ENCODE results near the gene USP20.
A peak's percentile ranks its signal among the peaks of the same experiment; 100 is the strongest.

Gene USP20

DNA sequence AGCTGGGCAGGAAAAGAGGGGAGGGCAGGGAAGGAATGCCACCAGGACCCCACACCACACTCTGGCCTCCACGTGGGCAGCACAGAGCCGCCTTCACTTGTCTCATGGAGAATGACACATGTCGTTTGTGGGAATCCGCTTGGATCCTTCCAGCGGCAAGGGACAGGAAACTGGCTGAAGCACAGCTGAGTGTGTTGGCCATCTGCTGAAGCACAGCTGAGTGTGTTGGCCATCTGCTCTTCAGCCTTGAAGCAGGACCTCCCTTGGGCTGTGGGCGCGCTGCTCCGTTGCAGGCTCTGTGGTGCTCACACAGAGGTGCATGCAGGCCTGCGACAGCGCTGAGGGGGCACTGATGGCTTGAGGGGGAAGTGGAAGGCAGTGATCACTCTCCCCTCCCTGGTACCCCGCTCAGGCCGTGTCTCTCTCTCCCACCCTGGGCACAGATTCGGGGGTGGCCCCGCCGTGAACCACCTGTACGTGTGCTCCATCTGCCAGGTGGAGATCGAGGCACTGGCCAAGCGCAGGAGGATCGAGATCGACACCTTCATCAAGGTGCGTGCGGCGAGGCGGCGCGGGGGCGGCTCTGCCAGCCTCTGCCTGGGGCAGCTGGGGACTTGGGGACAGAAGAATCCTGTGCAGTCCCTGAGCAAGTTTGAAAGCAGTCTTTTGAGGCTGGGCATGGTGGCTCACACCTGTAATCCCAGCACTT is 40.6 kb downstream of the USP20 start:
- no peak for DNase-seq (ENCODE audit: low spot score)

- DNase-seq (ENCODE audit: low spot score), result no peak
These were observed 41.6 kb downstream of the USP20 start for GRCh38 chr9:129876815-129877214.

GRCh38 chr9:129878291-129878690 is 43.0 kb downstream of the USP20 start:
- DNase-seq (ENCODE audit: low spot score), result no peak

- DNase-seq (ENCODE audit: low spot score), result no peak
These were observed 43.9 kb downstream of the USP20 start for GRCh38 chr9:129879103-129879699.

DNA sequence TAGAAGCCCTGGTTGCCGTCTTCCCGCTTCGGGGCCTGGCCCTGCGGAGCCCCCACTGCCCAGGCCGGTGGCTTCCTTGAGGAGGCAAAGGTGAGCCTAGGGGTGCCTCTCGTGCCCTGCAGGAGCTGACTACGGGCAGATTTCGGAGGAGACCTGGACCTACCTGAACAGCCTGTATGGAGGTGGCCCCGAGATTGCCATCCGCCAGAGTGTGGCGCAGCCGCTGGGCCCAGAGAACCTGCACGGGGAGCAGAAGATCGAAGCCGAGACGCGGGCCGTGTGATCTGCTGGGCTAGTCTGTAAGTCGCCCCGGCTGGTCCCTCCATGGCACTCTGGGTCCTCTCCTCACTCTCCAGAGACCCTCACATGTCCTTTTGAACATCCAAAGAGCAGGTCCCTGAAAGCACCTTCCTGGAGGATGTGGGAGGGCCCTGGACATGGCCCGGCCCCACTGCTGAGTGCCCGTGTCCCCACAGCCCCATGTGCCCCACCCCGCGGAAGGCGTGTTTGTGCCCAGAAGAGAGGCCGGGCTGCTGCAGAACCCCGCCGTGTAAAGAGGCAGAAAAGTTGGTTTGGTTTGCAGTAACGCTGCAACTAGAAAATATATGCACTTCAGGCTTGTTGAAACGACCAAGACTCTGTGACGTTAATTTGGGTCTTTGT is 44.9 kb downstream of the USP20 start:
- DNase-seq (ENCODE audit: low spot score), result no peak

DNA sequence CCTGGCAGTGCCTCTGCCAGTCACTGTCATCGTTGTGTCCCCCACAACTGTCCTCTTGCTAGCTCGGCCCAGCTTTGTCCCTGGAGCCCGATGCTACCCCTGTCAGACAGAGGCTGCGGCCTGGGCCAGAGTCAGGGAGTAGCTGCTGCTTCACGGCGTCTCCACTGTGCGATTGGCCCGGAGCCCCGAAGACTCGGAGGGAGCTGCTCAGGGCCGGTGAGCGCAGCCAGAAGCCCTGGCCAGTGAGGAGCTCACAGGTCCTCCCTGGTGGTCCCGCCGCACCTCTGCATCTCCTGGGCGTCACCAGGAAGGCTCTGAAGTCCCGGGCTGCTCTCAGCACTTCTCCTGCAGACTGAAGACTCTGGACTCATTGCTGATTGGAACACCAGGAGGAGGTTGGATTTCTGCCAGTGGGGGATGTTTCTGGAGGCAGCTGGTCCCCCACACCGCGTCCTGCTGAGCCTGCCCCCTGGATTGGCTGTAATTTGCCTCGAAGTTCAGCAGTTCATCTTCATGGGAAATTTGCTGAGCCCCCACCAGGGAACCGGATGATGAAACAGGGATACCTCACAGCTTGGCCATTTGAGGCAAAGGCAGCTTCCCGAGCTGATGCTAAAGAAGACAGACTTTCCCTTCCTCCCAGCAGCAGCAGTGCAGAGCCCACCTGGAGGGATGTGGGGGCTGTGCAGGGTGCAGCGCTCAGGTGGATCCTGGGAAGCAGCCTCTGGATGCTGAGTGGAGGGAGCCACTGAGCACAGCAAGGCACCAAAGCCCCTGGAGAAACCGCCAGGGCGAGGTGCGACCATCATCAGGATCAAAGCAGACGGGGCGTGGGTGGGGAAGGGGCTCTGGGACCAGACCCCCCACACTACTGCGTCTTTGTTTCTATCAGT is 45.6 kb downstream of the USP20 start:
- no peak for DNase-seq (ENCODE audit: low spot score)

GRCh38 chr9:129881547-129882324 is 46.5 kb downstream of the USP20 start:
- no peak for DNase-seq (ENCODE audit: low spot score)

GRCh38 chr9:129884220-129885017 is 49.2 kb downstream of the USP20 start:
- peak; percentile 86 for DNase-seq (ENCODE audit: low spot score)

GRCh38 chr9:129885018-129885669 is 49.9 kb downstream of the USP20 start:
- DNase-seq (ENCODE audit: low spot score), result peak; percentile 84

GRCh38 chr9:129885670-129886106 is 50.4 kb downstream of the USP20 start:
- peak; percentile 95 for DNase-seq (ENCODE audit: low spot score)

DNA sequence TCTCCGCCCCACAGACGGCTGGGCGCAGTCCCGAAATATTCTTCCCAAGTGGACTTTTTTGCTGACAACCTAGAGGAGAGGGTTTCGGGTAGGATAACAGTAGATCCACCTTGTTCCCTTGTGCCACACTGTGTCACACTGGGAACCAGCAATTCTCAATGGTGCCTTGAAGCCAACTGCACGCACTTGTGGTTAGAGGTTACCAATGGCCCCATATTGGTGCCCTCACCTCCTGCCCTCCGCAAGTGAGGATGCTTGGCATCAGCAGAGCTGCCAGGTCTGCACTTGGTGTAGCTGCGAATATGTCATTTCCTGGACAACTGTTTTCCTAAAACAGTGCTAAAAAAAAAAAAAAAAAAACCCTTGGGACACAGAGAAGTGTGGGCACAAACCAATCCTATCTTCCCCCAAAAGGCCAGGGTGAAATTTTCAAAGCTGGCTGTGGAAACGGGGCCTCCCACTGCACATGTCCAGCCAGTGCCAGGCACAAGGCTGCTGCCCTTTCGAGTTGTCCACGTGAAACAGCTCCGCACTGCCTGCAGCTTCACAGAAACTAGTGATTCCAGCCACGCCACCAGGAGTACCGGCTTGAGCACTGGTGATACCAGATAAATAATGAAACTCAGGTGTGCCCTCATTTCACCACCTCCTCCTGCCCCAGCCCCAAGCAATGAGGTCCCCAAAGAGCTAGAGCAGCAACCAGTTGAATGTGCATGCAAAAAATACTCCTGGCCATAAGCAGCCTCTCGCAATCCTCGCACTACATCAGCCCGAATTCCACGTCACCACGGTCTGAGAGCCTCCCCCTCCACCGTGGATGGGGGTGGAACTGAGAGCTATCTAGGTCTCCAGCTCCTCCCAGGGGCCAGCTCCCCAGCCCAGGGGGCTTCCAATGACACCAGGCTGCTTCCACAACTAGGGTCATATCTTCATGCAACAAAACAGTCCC is 51.2 kb downstream of the USP20 start:
- DNase-seq (ENCODE audit: low spot score), result no peak

GRCh38 chr9:129887334-129888292 is 52.4 kb downstream of the USP20 start:
- no peak for DNase-seq (ENCODE audit: low spot score)

DNA sequence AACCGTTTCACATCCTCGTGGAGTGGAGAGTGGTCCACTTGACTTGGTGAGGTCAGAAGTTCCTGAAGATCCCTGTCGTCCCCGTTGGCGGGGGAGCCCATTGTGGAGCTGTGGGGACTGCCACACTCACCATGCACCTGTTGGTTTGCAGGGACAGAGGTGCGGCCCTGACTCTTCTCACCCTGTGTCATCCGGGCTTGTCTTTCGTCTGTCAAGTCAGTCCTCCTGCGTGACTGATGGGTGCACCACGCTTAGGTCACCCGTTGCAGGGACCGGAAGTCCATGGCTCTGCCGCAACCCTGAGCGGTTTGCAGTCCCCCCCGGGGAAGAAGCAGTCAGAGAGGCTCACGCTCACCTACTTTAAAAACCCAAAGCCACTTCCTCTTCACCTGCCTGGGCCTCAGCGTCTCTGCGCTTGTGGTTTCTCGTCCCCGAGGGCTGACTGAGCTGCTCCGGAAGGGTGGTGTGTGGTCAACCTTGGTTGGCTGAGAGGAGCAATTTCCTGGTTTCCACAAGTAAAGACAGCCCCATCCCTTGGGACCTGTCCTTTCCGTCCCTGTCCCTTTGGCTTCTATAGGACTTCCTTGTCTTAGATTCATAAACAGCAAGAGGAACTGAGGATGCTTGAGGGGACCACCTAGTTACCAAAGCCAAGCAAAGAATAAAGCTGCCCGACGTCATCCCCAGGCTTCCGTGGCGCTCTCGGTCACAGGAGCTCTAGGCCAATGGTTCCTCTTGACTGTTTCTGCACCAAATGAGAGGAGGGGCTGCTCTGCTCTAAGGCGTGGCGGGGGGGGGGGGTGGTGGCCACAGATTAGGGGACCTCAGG is 53.2 kb downstream of the USP20 start:
- DNase-seq (ENCODE audit: low spot score), result no peak

DNA sequence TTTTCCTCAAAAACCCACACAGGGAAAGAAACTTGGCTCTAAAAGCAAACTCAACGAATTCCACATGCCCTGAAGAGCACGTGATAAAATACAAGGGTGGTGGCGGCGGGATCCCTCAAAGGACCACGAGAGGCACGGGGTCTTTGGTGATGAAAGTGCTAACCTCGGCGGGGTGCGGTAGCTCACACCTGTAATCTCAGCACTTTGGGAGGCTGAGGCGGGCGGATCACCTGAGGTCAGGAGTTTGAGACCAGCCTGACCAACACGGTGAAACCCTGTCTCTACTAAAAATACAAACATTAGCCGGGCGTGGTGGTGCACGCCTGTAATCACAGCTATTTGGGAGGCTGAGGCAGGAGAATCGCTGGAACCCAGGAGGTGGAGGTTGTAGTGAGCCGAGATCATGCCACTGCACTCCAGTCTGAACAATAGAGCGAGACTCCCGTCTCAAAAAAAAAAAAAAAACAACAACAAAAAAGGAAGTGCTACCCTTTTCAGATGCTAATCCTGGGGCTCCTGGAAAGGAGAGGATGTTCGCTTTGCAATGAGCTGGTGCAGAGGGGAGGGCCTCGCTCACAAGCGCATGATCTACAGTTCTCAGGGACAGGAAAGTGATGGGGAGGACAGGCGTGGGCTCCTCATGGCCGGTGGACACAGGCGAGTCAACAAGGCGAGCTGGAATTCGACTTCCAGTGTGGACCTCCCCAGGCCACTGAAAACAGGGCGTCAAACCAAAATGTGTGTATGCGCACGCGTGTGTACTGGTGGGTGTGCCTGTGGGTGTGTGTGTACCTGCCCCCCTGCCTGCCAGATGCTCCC is 54.1 kb downstream of the USP20 start:
- DNase-seq (ENCODE audit: low spot score), result no peak

DNA sequence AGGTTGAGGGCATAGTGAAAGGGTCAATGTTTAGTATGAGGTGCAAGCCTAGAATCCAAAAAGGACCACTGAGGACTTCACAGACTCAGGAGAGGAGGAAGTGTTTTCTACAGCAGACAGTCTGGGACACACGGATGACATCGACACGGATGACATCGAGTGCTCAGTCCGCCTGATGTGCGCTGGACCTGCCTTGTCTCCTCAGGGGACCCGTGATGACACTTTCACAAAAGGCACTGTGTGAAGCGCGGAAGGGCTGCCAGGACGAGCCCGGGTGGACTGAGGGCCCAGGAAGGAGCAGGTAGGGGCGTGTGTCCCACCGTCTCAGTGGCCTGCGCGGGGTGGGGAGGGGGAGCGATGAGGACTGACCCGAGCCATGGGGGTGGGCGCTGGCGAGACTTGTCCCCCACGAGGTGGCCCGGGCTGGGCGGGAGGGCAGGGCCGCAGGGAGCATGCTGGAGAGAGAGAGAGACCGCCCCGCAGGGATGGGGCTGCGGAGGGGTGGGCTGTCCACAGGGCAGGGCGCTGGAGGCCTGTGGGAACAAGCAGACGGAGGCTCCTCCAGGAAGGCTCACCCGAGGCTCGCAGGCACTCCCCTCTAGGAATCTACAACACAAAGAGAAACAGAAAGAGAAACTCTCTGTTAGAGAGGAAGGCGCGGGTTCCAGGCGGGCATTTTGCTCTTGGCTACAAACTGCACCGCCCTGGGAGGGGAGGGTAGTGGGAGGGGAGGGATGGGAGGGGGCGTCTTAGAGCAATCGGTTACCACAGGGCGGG is 54.9 kb downstream of the USP20 start:
- no peak for DNase-seq (ENCODE audit: low spot score)
